ENCODE measurements around the gene LANCL2. TPM values are rescaled to one million over a fixed set of nuclear protein-coding genes. Genes with fewer than 3 reads are reported as not detected.
"Not testable (repeated sequence)": the region's sequence is repeated elsewhere in the genome, so short reads cannot be mapped to it uniquely, and the experiment has no call there.

The LANCL2 gene
- total RNA-seq, 1 donor from 2014 or later: 18.5 TPM

DNA sequence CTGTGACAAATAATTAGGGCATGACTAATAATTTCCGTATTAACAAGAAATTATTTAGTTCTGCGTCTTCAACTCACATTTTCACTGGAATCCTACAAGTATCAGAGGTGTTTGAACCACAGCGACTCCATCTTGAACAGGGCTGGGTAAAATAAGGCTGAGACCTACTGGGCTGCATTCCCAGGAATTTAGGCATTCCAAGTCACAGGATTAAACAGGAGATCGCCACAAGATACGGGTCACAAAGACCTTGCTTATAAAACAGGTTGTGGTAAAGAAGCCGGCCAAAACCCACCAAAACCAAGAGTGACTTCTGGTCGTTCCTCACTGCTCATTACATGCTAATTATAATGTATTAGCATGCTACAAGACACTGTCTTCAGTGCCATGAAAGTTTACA lies 14.9 kb upstream of the LANCL2 start:
- TF ChIP-seq, protein P1, sequence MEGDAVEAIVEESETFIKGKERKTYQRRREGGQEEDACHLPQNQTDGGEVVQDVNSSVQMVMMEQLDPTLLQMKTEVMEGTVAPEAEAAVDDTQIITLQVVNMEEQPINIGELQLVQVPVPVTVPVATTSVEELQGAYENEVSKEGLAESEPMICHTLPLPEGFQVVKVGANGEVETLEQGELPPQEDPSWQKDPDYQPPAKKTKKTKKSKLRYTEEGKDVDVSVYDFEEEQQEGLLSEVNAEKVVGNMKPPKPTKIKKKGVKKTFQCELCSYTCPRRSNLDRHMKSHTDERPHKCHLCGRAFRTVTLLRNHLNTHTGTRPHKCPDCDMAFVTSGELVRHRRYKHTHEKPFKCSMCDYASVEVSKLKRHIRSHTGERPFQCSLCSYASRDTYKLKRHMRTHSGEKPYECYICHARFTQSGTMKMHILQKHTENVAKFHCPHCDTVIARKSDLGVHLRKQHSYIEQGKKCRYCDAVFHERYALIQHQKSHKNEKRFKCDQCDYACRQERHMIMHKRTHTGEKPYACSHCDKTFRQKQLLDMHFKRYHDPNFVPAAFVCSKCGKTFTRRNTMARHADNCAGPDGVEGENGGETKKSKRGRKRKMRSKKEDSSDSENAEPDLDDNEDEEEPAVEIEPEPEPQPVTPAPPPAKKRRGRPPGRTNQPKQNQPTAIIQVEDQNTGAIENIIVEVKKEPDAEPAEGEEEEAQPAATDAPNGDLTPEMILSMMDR (IDR thresholded peaks at IDR 0.05; ENCODE audit: insufficient read depth, low read length, poor library complexity, severe bottlenecking): no peak
- Histone ChIP-seq H3K4me3 (ENCODE audit: low read depth, low read length) (no peak overlapping the region), H3K36me3 (ENCODE audit: control insufficient read depth, insufficient read depth, low read length) (no peaks in the 10 kb centered on the region), H3K27me3 (ENCODE audit: control insufficient read depth, insufficient read depth, low read length) (no peaks in the 10 kb centered on the region)
- no peak for DNase-seq (ENCODE audit: low read depth)

DNA sequence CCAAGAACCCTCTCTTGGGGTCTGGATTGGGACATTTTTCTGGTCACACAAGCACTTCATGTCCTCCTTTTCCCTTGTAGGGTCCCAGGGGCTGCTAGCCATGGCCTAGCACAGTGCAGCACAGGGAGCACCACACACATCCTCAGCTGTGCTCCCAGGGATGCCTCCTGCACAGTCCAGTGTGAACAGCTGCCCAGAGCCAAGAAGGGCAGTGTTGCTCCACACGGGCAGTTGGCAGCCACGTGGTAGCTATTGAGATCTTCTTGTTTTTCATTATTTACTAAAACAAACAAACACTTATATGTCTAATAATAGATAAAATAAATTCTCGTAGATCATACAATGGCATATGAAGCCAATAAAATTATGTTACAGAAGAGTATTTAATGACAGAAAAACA lies 13.9 kb upstream of the LANCL2 start:
- TF ChIP-seq, protein P1 (IDR thresholded peaks at IDR 0.05; ENCODE audit: insufficient read depth, low read length, poor library complexity, severe bottlenecking): no peak
- Histone ChIP-seq H3K27me3 (ENCODE audit: control insufficient read depth, insufficient read depth, low read length) (no peaks in the 10 kb centered on the region), H3K4me3 (ENCODE audit: low read depth, low read length) (no peak overlapping the region), H3K36me3 (ENCODE audit: control insufficient read depth, insufficient read depth, low read length) (no peaks in the 10 kb centered on the region)
- DNase-seq (ENCODE audit: low read depth): no peak

DNA sequence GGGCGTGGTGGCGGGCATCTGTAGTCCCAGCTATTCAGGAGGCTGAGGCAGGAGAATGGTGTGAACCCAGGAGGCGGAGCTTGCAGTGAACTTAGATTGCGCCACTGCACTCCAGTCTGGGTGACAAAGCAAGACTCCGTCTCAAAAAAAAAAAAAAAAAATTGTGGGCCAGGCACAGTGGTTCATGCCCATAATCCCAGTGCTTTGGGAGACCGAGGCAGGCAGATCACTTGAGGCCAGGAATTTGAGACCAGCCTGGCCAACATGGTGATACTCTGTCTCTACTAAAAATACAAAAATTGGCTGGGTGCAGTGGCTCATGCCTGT lies 12.2 kb upstream of the LANCL2 start:
- not testable (repeated sequence) for H3K36me3 ChIP-seq (ENCODE audit: control insufficient read depth, insufficient read depth, low read length); H3K27me3 ChIP-seq (ENCODE audit: control insufficient read depth, insufficient read depth, low read length); DNase-seq (ENCODE audit: low read depth); H3K4me3 ChIP-seq (ENCODE audit: low read depth, low read length)

DNA sequence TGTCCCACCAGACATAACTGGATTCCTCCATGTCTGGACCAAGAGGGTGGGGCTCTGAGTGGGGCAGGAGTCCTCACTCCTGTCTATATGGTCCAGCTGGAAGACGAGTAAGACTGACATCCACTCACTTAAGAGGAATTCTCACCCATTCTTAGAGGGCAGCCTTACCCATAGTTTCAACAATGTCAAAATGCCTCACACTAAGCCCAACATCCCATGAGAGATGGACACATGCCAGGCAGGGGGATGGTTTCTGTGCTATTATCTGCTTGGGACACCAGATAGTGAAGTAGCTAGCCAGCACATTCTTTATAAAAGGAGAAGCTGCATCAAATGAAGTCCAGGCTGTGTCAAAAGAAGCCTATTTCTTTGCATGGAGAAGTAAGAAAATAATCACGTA lies 4.7 kb upstream of the LANCL2 start:
- no peak for DNase-seq (ENCODE audit: low read depth)
- TF ChIP-seq, protein P1 (IDR thresholded peaks at IDR 0.05; ENCODE audit: insufficient read depth, low read length, poor library complexity, severe bottlenecking): no peak
- H3K27me3 ChIP-seq (ENCODE audit: control insufficient read depth, insufficient read depth, low read length): peaks cover 2% of the 10 kb centered on the region

DNA sequence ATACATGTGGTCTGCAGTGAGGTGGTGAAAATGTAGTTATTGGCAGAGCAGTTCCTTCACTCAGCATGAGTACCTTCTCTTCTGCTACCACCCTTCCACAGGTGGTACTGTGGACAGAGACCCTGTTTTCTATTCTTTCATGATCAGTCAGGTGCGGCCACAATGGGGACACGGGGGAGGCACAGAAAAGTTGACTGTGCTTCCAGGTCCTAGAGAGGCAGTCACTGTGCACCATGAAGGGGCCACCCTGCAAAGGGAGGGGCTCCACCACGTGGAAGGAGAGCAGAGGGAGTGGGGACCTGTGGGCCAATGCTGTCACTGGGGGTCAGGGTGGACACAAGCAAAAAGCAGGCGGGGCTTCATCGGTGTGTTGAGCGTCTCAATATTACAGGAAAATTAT lies 3.6 kb upstream of the LANCL2 start:
- DNase-seq (ENCODE audit: low read depth): no peak
- no peak overlapping the region for H3K4me3 ChIP-seq (ENCODE audit: low read depth, low read length)
- no peaks in the 10 kb centered on the region for H3K36me3 ChIP-seq (ENCODE audit: control insufficient read depth, insufficient read depth, low read length)
- H3K27me3 ChIP-seq (ENCODE audit: control insufficient read depth, insufficient read depth, low read length): peaks cover 2% of the 10 kb centered on the region
- TF ChIP-seq, protein P1 (IDR thresholded peaks at IDR 0.05; ENCODE audit: insufficient read depth, low read length, poor library complexity, severe bottlenecking): no peak

More for the DNA sequence above, 4.7 kb upstream of the LANCL2 start:
- no peaks in the 10 kb centered on the region for H3K36me3 ChIP-seq (ENCODE audit: control insufficient read depth, insufficient read depth, low read length)
- H3K4me3 ChIP-seq (ENCODE audit: low read depth, low read length): no peak overlapping the region

DNA sequence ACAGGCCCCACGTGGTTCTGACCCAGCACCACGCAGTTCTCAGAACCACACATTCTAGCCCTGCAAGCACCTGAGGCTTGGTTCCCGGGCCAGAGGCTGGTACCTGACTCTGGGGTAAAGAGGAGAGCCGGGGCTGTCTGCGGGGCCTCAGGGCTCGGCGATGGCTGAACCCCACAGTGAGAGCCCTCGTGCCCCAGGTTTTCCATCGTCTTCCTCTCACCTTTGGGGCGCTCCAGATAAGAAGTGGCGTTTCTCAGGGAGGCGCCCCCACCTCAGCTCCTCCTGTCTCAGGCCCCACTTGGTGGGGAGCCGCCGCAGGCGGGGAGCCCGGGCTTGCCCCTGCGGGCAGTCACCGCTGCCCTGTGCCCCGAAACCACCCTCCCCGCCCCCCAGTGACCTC lies 2.2 kb upstream of the LANCL2 start:
- no peak for DNase-seq (ENCODE audit: low read depth)
- Histone ChIP-seq H3K27me3 (ENCODE audit: control insufficient read depth, insufficient read depth, low read length) (peaks cover 2% of the 10 kb centered on the region), H3K36me3 (ENCODE audit: control insufficient read depth, insufficient read depth, low read length) (no peaks in the 10 kb centered on the region), H3K4me3 (ENCODE audit: low read depth, low read length) (no peak overlapping the region)
- TF ChIP-seq, protein P1 (IDR thresholded peaks at IDR 0.05; ENCODE audit: insufficient read depth, low read length, poor library complexity, severe bottlenecking): no peak

Data from kidney epithelial cell (primary cell).